PC-3 (cell line): ENCODE data around the gene TEX2. TPM values are rescaled to one million over a fixed set of nuclear protein-coding genes. Genes with fewer than 3 reads are reported as not detected.
A peak's percentile ranks its signal among the peaks of the same experiment; 100 is the strongest.

Experiments used
- ATAC-seq: fragments of 200-7000 bp; cut with Tn5 transposase; 2 replicates; pipeline ENCODE4 v1.9.1; 2020; ENCODE audit warnings: mild to moderate bottlenecking, moderate library complexity
- BruUV-seq: library from RNA; stranded (reverse); fragments of 400-500 nt; replicated peaks from 2 replicates; lab custom pipeline; 2021; lab: Mats Ljungman, UMichigan
- CTCF ChIA-PET: fragments of 300-600 bp; sonication (Branson Sonifier 250); formaldehyde crosslinking; loops from one replicate; lab custom pipeline; 2022; ENCODE audit warnings: antibody characterized with exemption; lab: Charles Lee
- POLR2A ChIA-PET: fragments of 300-600 bp; sonication (Branson Sonifier 250); formaldehyde crosslinking; loops from one replicate; lab custom pipeline; 2022; ENCODE audit warnings: antibody characterized with exemption; ENCODE audit not compliant: unreplicated experiment; lab: Charles Lee
- DNase-seq: peaks from one replicate; pipeline ENCODE4 v3.0.0-alpha.2; 2015
- H2AFZ ChIP-seq: fragments of 300-600 bp; sonication (generic); 2 replicates; pipeline ENCODE4 v1.6.0; 2016; ENCODE audit warnings: antibody characterized with exemption, low read length
- H3F3A ChIP-seq: fragments of 300-600 bp; sonication (generic); one replicate; pipeline ENCODE4 v1.6.0; 2017; ENCODE audit warnings: antibody characterized with exemption, low read length, control low read depth, mild to moderate bottlenecking; ENCODE audit not compliant: unreplicated experiment
- H3K27ac ChIP-seq: fragments of 300-600 bp; sonication (generic); 2 replicates; pipeline ENCODE4 v1.5.1; 2016; ENCODE audit warnings: mild to moderate bottlenecking, low read length
- H3K27me3 ChIP-seq: fragments of 300-600 bp; sonication (generic); 2 replicates; pipeline ENCODE4 v1.6.1; 2016; ENCODE audit warnings: low read length, mixed read lengths
- H3K36me3 ChIP-seq: fragments of 300-600 bp; sonication (generic); 2 replicates; pipeline ENCODE4 v1.6.1; 2016; ENCODE audit warnings: low read depth, mixed run types, low read length, mixed read lengths
- H3K4me1 ChIP-seq: fragments of 300-600 bp; sonication (generic); 2 replicates; pipeline ENCODE4 v1.5.1; 2016; ENCODE audit warnings: low read length; ENCODE audit not compliant: insufficient read depth
- H3K4me2 ChIP-seq: fragments of 300-600 bp; sonication (generic); 2 replicates; pipeline ENCODE4 v1.6.0; 2016; ENCODE audit warnings: low read length
- H3K4me3 ChIP-seq: fragments of 300-600 bp; sonication (generic); 2 replicates; pipeline ENCODE4 v1.5.1; 2016; ENCODE audit warnings: mild to moderate bottlenecking, low read length, mixed read lengths
- H3K79me2 ChIP-seq: fragments of 300-600 bp; sonication (generic); 2 replicates; pipeline ENCODE4 v1.6.1; 2017; ENCODE audit warnings: low read length, mixed read lengths
- H3K9ac ChIP-seq: fragments of 300-600 bp; sonication (generic); 2 replicates; pipeline ENCODE4 v1.6.0; 2016; ENCODE audit warnings: mild to moderate bottlenecking, low read length
- H3K9me2 ChIP-seq: fragments of 300-600 bp; sonication (generic); replicated peaks from 2 replicates; pipeline ENCODE4 v1.6.1; 2016; ENCODE audit warnings: mixed run types, low read length, mixed read lengths
- H3K9me3 ChIP-seq: fragments of 300-600 bp; sonication (generic); 2 replicates; pipeline ENCODE4 v1.6.1; 2016; ENCODE audit warnings: low read length, mixed read lengths
- H4K20me1 ChIP-seq: fragments of 300-600 bp; sonication (generic); 2 replicates; pipeline ENCODE4 v1.6.1; 2016; ENCODE audit warnings: low read length, mixed read lengths
- EZH2 ChIP-seq: fragments of 300-600 bp; sonication (generic); IDR thresholded peaks from one replicate; pipeline ENCODE4 v1.6.1; 2017; ENCODE audit warnings: antibody characterized with exemption, mild to moderate bottlenecking, low read length; ENCODE audit not compliant: unreplicated experiment
- EZH2phosphoT487 ChIP-seq: fragments of 300-600 bp; sonication (generic); IDR thresholded peaks from 2 replicates; pipeline ENCODE4 v1.6.1; 2018; ENCODE audit warnings: mild to moderate bottlenecking, antibody characterized with exemption, low read length, borderline replicate concordance
- intact Hi-C: fragments of 100-400 bp; cut with micrococcal nuclease; formaldehyde crosslinking; loops from 2 replicates; pipeline ENCODE4 v1.9.0; 2023
- total RNA-seq: library from RNA; depleted of rRNA; stranded (reverse); fragments of >200 nt; gene quantifications from 2 replicates; pipeline ENCODE4 v1.2.3, GENCODE V29; 2014
- TF ChIP-seq, protein P1 (sequence below): fragments of 300-600 bp; sonication (generic); conservative IDR thresholded peaks from 2 replicates; pipeline ENCODE4 v1.5.1; 2017; ENCODE audit warnings: antibody characterized with exemption, low read depth, mild to moderate bottlenecking, low read length

Gene TEX2
- total RNA-seq, 1 experiment from 2014 or later = 44.2 TPM

DNA sequence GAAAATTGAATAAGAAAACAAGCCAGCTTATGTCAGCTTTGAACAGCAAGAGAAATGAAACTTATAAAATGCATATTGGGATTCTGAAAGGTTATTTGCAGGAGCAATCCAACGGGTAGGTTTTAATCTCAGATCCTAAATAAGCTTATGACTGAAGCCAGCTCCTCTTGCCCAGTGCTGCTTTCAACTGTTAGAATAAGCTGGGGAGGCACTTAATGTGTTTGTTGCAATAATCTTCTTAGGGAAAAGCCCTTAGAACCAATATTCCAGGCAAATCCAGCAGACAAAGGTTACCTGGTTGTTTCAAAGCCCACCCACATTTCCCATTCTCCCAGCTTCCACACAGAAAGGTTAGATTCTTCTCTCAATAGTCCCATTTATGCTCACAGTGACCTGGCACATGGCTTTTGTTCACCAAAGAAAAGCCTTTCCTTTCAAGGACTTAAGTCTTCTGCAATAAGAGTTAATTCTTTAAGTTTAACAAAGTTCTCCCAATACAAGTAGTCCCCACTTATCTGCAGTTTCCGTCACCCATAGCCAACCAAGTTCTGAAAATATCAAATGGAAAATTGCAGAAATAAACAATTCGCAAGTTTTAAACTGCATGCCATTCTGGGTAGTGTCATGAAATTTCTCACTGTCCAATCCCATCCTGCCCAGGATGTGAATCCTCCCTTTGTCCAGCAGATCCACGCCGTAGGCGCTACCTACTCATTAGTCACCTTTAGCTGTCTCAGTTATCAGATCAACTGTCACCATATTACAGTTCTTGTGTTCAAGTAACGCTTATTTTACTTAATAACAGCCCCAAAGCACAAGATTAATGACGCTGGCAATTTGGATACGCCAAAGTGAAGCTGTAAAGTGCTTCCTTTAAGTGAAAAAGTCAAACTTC is 5.9 kb downstream of the TEX2 start:
- ChIA-PET POLR2A (no interaction called here), CTCF (interaction anchor here (0.5 kb wide), 1 partner anchor 25 kb away, joined by 5 read pairs; no protein-coding TSS in a partner anchor)
- H3K9ac ChIP-seq = no peak overlapping the region
- DNase-seq (no peak), ATAC-seq (no peak)
- H3K79me2 ChIP-seq = peaks cover 99% of the 10 kb centered on the region
- H4K20me1 ChIP-seq = 0 out of 2 replicates have a peak, but pooled peaks cover 4% of the 10 kb centered on the region
- H3K36me3 ChIP-seq = no peaks in the 10 kb centered on the region
- H3K9me2 ChIP-seq = no peaks in the 10 kb centered on the region
- no peak overlapping the region for H3K4me3 ChIP-seq
- intact Hi-C loops = no loop called here
- no peaks in the 10 kb centered on the region for H3K9me3 ChIP-seq
- H3F3A ChIP-seq = no peaks in the 10 kb centered on the region
- H2AFZ ChIP-seq = no peak overlapping the region
- H3K27me3 ChIP-seq = no peaks in the 10 kb centered on the region
- BruUV-seq = no TSS peak
- no peak overlapping the region for H3K27ac ChIP-seq
- peaks cover 30% of the 10 kb centered on the region for H3K4me1 ChIP-seq
- TF ChIP-seq EZH2 = no peak
- TF ChIP-seq, protein P1, sequence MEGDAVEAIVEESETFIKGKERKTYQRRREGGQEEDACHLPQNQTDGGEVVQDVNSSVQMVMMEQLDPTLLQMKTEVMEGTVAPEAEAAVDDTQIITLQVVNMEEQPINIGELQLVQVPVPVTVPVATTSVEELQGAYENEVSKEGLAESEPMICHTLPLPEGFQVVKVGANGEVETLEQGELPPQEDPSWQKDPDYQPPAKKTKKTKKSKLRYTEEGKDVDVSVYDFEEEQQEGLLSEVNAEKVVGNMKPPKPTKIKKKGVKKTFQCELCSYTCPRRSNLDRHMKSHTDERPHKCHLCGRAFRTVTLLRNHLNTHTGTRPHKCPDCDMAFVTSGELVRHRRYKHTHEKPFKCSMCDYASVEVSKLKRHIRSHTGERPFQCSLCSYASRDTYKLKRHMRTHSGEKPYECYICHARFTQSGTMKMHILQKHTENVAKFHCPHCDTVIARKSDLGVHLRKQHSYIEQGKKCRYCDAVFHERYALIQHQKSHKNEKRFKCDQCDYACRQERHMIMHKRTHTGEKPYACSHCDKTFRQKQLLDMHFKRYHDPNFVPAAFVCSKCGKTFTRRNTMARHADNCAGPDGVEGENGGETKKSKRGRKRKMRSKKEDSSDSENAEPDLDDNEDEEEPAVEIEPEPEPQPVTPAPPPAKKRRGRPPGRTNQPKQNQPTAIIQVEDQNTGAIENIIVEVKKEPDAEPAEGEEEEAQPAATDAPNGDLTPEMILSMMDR = no peak
- no peak for TF ChIP-seq EZH2phosphoT487
- H3K4me2 ChIP-seq = no peak overlapping the region

DNA sequence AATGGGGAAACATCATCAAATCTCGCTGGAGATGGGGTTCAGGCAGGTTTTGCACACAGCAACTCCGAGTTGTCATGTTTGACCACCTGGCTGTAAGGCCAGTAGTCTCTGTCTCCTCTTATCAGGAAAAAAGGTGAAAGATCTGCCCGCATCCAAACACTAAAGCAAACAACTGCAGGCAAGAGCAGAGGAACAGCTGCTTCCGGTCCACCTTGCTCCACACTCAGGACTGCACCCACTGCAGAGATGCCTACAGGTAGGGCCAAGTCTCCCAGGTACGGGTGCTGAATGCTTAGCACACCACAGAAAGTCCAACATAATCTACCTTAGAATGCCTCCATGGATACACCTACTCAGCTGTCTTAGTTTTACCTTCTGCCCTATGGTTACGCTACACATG is 7.3 kb downstream of the TEX2 start:
- DNase-seq (no peak), ATAC-seq (no peak)
- H3K4me3 ChIP-seq = no peak overlapping the region
- CTCF ChIA-PET = no interaction called here
- H3K4me1 ChIP-seq = peaks cover 20% of the 10 kb centered on the region
- no peaks in the 10 kb centered on the region for H3K27me3 ChIP-seq
- no peaks in the 10 kb centered on the region for H4K20me1 ChIP-seq
- no peak overlapping the region for H3K27ac ChIP-seq
- no peaks in the 10 kb centered on the region for H3K9me3 ChIP-seq
- BruUV-seq = no TSS peak
- peaks cover 99% of the 10 kb centered on the region for H3K79me2 ChIP-seq
- H3K9ac ChIP-seq = no peak overlapping the region
- no peak for TF ChIP-seq EZH2phosphoT487
- TF ChIP-seq, protein P1 = no peak
- TF ChIP-seq EZH2 = no peak
- no peaks in the 10 kb centered on the region for H3F3A ChIP-seq
- H2AFZ ChIP-seq = no peak overlapping the region
- POLR2A ChIA-PET = no interaction called here
- H3K36me3 ChIP-seq = no peaks in the 10 kb centered on the region
- no peaks in the 10 kb centered on the region for H3K9me2 ChIP-seq
- intact Hi-C loops = no loop called here
- H3K4me2 ChIP-seq = no peak overlapping the region

DNA sequence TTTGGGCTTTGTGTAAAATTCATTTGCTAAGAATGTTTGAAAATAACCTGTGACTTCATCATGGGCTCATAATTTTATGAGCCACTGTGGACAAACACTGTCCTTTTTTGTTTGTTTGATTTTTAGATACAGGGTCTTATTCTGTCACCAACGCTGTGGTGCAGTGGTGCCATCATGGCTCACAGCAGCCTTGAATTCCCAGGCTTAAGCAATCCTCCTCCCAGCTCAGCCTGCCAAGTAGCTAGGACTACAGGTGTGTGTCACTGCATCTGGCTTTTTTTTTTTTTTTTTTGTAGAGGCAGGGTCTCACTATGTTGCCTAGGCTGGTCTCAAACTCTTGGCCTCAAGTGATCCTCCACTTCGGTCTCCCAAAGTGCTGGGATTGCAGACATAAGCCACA is 8.3 kb downstream of the TEX2 start:
- DNase-seq (no peak), ATAC-seq (peak; percentile 70)
- no peak overlapping the region for H3K4me2 ChIP-seq
- H3K27me3 ChIP-seq = no peaks in the 10 kb centered on the region
- H2AFZ ChIP-seq = no peak overlapping the region
- H3K9ac ChIP-seq = no peak overlapping the region
- ChIA-PET CTCF (no interaction called here), POLR2A (no interaction called here)
- intact Hi-C loops = no loop called here
- no peaks in the 10 kb centered on the region for H4K20me1 ChIP-seq
- H3K4me3 ChIP-seq = no peak overlapping the region
- H3K9me2 ChIP-seq = no peaks in the 10 kb centered on the region
- H3K9me3 ChIP-seq = no peaks in the 10 kb centered on the region
- peaks cover 10% of the 10 kb centered on the region for H3K4me1 ChIP-seq
- H3K27ac ChIP-seq = no peak overlapping the region
- BruUV-seq = no TSS peak
- TF ChIP-seq, protein P1 = no peak
- TF ChIP-seq EZH2phosphoT487 (no peak), EZH2 (no peak)
- peaks cover 99% of the 10 kb centered on the region for H3K79me2 ChIP-seq
- no peaks in the 10 kb centered on the region for H3F3A ChIP-seq
- H3K36me3 ChIP-seq = no peaks in the 10 kb centered on the region
